ENCODE data around the gene AMZ2.
"Not testable (repeated sequence)": the region's sequence is repeated elsewhere in the genome, so short reads cannot be mapped to it uniquely, and the experiment has no call there.

- TF ChIP-seq, protein P1, sequence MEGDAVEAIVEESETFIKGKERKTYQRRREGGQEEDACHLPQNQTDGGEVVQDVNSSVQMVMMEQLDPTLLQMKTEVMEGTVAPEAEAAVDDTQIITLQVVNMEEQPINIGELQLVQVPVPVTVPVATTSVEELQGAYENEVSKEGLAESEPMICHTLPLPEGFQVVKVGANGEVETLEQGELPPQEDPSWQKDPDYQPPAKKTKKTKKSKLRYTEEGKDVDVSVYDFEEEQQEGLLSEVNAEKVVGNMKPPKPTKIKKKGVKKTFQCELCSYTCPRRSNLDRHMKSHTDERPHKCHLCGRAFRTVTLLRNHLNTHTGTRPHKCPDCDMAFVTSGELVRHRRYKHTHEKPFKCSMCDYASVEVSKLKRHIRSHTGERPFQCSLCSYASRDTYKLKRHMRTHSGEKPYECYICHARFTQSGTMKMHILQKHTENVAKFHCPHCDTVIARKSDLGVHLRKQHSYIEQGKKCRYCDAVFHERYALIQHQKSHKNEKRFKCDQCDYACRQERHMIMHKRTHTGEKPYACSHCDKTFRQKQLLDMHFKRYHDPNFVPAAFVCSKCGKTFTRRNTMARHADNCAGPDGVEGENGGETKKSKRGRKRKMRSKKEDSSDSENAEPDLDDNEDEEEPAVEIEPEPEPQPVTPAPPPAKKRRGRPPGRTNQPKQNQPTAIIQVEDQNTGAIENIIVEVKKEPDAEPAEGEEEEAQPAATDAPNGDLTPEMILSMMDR (conservative IDR thresholded peaks at IDR 0.05; ENCODE audit: low read depth in 2 of 2): not testable (repeated sequence)
- not testable (repeated sequence) for TF ChIP-seq EZH2phosphoT487 (IDR thresholded peaks at IDR 0.05; ENCODE audit: unreplicated experiment); EZH2 (IDR thresholded peaks at IDR 0.05; ENCODE audit: low read depth, unreplicated experiment); POLR2AphosphoS5 (IDR thresholded peaks at IDR 0.05; ENCODE audit: low read depth); NANOG (IDR thresholded peaks at IDR 0.05; ENCODE audit: borderline replicate concordance); JUNB (IDR thresholded peaks at IDR 0.05; ENCODE audit: unreplicated experiment)
- TF ChIP-seq, protein P2, sequence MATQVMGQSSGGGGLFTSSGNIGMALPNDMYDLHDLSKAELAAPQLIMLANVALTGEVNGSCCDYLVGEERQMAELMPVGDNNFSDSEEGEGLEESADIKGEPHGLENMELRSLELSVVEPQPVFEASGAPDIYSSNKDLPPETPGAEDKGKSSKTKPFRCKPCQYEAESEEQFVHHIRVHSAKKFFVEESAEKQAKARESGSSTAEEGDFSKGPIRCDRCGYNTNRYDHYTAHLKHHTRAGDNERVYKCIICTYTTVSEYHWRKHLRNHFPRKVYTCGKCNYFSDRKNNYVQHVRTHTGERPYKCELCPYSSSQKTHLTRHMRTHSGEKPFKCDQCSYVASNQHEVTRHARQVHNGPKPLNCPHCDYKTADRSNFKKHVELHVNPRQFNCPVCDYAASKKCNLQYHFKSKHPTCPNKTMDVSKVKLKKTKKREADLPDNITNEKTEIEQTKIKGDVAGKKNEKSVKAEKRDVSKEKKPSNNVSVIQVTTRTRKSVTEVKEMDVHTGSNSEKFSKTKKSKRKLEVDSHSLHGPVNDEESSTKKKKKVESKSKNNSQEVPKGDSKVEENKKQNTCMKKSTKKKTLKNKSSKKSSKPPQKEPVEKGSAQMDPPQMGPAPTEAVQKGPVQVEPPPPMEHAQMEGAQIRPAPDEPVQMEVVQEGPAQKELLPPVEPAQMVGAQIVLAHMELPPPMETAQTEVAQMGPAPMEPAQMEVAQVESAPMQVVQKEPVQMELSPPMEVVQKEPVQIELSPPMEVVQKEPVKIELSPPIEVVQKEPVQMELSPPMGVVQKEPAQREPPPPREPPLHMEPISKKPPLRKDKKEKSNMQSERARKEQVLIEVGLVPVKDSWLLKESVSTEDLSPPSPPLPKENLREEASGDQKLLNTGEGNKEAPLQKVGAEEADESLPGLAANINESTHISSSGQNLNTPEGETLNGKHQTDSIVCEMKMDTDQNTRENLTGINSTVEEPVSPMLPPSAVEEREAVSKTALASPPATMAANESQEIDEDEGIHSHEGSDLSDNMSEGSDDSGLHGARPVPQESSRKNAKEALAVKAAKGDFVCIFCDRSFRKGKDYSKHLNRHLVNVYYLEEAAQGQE (IDR thresholded peaks at IDR 0.05; ENCODE audit: unreplicated experiment): not testable (repeated sequence)
Observed at GRCh38 chr17:68276339-68276738, 28.5 kb downstream of the AMZ2 start.

Data from GM23338 (cell line).